ENCODE data around the gene ANHX. TPM values are rescaled to one million over a fixed set of nuclear protein-coding genes. Genes with fewer than 3 reads are reported as not detected.

Gene ANHX
- total and polyA plus RNA-seq, 2 of the 8 experiments (the other 6 are each of a cell fraction or from before 2014, with no cell fraction given): not detected

- Histone ChIP-seq H2BK120ac (replicated peaks; ENCODE audit: low read depth, low read length) (no peak overlapping the region), H2AFZ (ENCODE audit: low read length) (no peak overlapping the region), H3K36me3 (ENCODE audit: control insufficient read depth in 2 of 4, insufficient read depth in 4 of 4, low read length in 3 of 4) (no peaks in the 10 kb centered on the region; a peak in 2 of 8 replicates), H4K91ac (replicated peaks; ENCODE audit: insufficient read length, low read length) (no peak overlapping the region), H3K56ac (replicated peaks; ENCODE audit: insufficient read length, low read depth, low read length) (no peak overlapping the region), H4K8ac (ENCODE audit: extremely low read depth, insufficient read depth, low read length) (no peak overlapping the region), H2BK15ac (ENCODE audit: low read length) (no peak overlapping the region), H2BK12ac (ENCODE audit: low read depth, low read length) (no peak overlapping the region), H3K4me3 (ENCODE audit: extremely low read depth in 1 of 4, insufficient read depth in 2 of 4, low read depth in 3 of 4, low read length in 4 of 4) (no peak overlapping the region), H4K5ac (ENCODE audit: insufficient read length, low read depth, low read length) (no peak overlapping the region), H3K18ac (ENCODE audit: extremely low read depth, low read length) (no peak overlapping the region), H2BK5ac (ENCODE audit: low read depth, low read length) (no peak overlapping the region), H3K9me3 (ENCODE audit: insufficient read depth in 2 of 2, low read depth in 1 of 2, low read length in 1 of 2) (peaks cover 69 to 91% of the 10 kb centered on the region in 2 experiments), H4K20me1 (replicated peaks in 1 of 2; ENCODE audit: control insufficient read depth in 1 of 2, insufficient read depth in 2 of 2, low read length in 2 of 2) (no peaks in the 10 kb centered on the region), H3K4me1 (replicated peaks in 1 of 4; ENCODE audit: control insufficient read depth in 3 of 4, insufficient read depth in 4 of 4, low read length in 3 of 4) (no peaks in the 10 kb centered on the region), H3K4ac (replicated peaks; ENCODE audit: insufficient read length, low read depth, low read length) (no peak overlapping the region), H3K27ac (ENCODE audit: low read depth, low read length) (no peak overlapping the region), H2BK20ac (ENCODE audit: low read length) (no peak overlapping the region), H3K4me2 (ENCODE audit: insufficient read depth in 1 of 2, low read depth in 2 of 2, low read length in 2 of 2) (no peak overlapping the region), H3K23ac (ENCODE audit: insufficient read length) (no peak overlapping the region), H3K14ac (ENCODE audit: insufficient read length) (no peak overlapping the region), H3K79me2 (ENCODE audit: control insufficient read depth in 1 of 2, insufficient read depth in 2 of 2, low read length in 2 of 2) (no peaks in the 10 kb centered on the region), H3K9ac (replicated peaks in 1 of 4; ENCODE audit: extremely low read depth in 1 of 4, low read depth in 3 of 4, low read length in 3 of 4) (no peak overlapping the region), H3K79me1 (ENCODE audit: low read depth, low read length) (no peaks in the 10 kb centered on the region), H2AK5ac (ENCODE audit: low read depth, low read length) (no peak overlapping the region), H3K23me2 (ENCODE audit: low read depth, low read length) (peaks cover 3% of the 10 kb centered on the region; the same call in 1 of the 2 replicates), H3K27me3 (replicated peaks in 1 of 4; ENCODE audit: control insufficient read depth in 3 of 4, extremely low read depth in 1 of 4, insufficient read depth in 3 of 4, low read length in 3 of 4) (no peaks in the 10 kb centered on the region)
- FAIRE-seq (no peak), DNase-seq (ENCODE audit: low read depth in 1 of 2, low spot score in 2 of 2) (no peak)
- TF ChIP-seq SP2 (IDR thresholded peaks at IDR 0.05; ENCODE audit: low read length) (no peak), RAD21 (IDR thresholded peaks at IDR 0.05 in 1 of 2, conservative IDR thresholded peaks at IDR 0.05 in 1 of 2; ENCODE audit: low read depth in 2 of 2, low read length in 2 of 2) (no peak), RXRA (IDR thresholded peaks at IDR 0.05; ENCODE audit: insufficient read depth, low read depth, low read length) (no peak), BACH1 (IDR thresholded peaks at IDR 0.05; ENCODE audit: low read length) (no peak)
- WGBS, 2 experiments (ENCODE audit: extremely low coverage in 1 of 2, insufficient coverage in 1 of 2, insufficient read length in 1 of 2, insufficient replicate concordance in 2 of 2, low coverage in 1 of 2, low lambda C conversion rate in 2 of 2, missing lambda C conversion rate in 1 of 2): 92% methylated on average over 12 of the region's 12 CpGs; no CpG with 5 or more reads in 1 of the 2 experiments
- CTCF ChIA-PET (ENCODE audit: partially characterized antibody): no interaction called here
- POLR2A ChIA-PET (ENCODE audit: partially characterized antibody): interaction anchor here (0.6 kb wide), 1 partner anchor 304 kb away, joined by 3 read pairs; no protein-coding TSS in a partner anchor
Measured at GRCh38 chr12:133236556-133236955, 879 bp upstream of the ANHX start.

Measured in H1 (cell line).